Urinary bladder (tissue), 4 donors: ENCODE results near the gene ST6GALNAC3. TPM values are rescaled to one million over a fixed set of nuclear protein-coding genes. Genes with fewer than 3 reads are reported as not detected.

ENCODE experiments used
- DNase-seq: peaks from one replicate; pipeline ENCODE4 v3.0.0-alpha.2; 2015; ENCODE audit errors: extremely low spot score
- H3K27ac ChIP-seq: one replicate; pipeline ENCODE4 v1.5.1; 2013; ENCODE audit warnings: low read depth, mild to moderate bottlenecking, moderate library complexity
- H3K36me3 ChIP-seq: one replicate; pipeline ENCODE4 v1.6.1; 2013; ENCODE audit warnings: mild to moderate bottlenecking, moderate library complexity; ENCODE audit not compliant: insufficient read depth
- H3K4me1 ChIP-seq: one replicate; pipeline ENCODE4 v1.6.1; 2013; ENCODE audit warnings: mild to moderate bottlenecking, moderate library complexity; ENCODE audit not compliant: insufficient read depth
- H3K4me3 ChIP-seq: one replicate; pipeline ENCODE4 v1.5.1; 2013; ENCODE audit warnings: low read depth, low read length
- WGBS: extraction: QIAGEN DNeasy Blood & Tissue Kit; methylation state at CpG from one replicate; pipeline ENCODE4 v1.1.7; 2013; 5-methylcytosine and 5-hydroxymethylcytosine counted together
- polyA plus RNA-seq: library from polyadenylated mRNA; stranded (reverse); fragments of 200-250 nt; gene quantifications from one replicate; pipeline ENCODE4 v1.2.3, GENCODE V29; 2013
- total RNA-seq: library from RNA; depleted of rRNA; stranded (reverse); fragments of >200 nt; gene quantifications from one replicate; pipeline ENCODE4 v1.2.3, GENCODE V29; 2014
- donor health status: healthy with polysubstance abuse.
- donor health status: healthy.

The ST6GALNAC3 gene
- total and polyA plus RNA-seq, 2 donors = 5.1 to 39.1 TPM

- no peaks in the 10 kb centered on the region for H3K4me1 ChIP-seq
- H3K4me3 ChIP-seq = no peak overlapping the region
Observed at GRCh38 chr1:76492752-76493430, 418.3 kb downstream of the ST6GALNAC3 start.

GRCh38 chr1:76494807-76495206 lies 420.3 kb downstream of the ST6GALNAC3 start:
- DNase-seq = no peak
- no peak overlapping the region for H3K4me3 ChIP-seq
- H3K27ac ChIP-seq = no peak overlapping the region
- H3K36me3 ChIP-seq = no peaks in the 10 kb centered on the region
- no peaks in the 10 kb centered on the region for H3K4me1 ChIP-seq

More at GRCh38 chr1:76492752-76493430, 418.3 kb downstream of the ST6GALNAC3 start:
- H3K27ac ChIP-seq = no peak overlapping the region
- no peaks in the 10 kb centered on the region for H3K36me3 ChIP-seq
- no peak for DNase-seq

GRCh38 chr1:76496871-76497270 lies 422.3 kb downstream of the ST6GALNAC3 start:
- no peak for DNase-seq
- no peaks in the 10 kb centered on the region for H3K36me3 ChIP-seq
- 69% methylated on average over 3 of the region's 3 CpGs for WGBS
- H3K27ac ChIP-seq = no peak overlapping the region
- no peak overlapping the region for H3K4me3 ChIP-seq
- no peaks in the 10 kb centered on the region for H3K4me1 ChIP-seq

- Histone ChIP-seq H3K4me1 (no peaks in the 10 kb centered on the region), H3K4me3 (no peak overlapping the region), H3K36me3 (no peaks in the 10 kb centered on the region), H3K27ac (no peak overlapping the region)
- no peak for DNase-seq
Observed at GRCh38 chr1:76500116-76500515, 425.6 kb downstream of the ST6GALNAC3 start.

- Histone ChIP-seq H3K27ac (no peak overlapping the region), H3K36me3 (no peaks in the 10 kb centered on the region), H3K4me1 (no peaks in the 10 kb centered on the region), H3K4me3 (no peak overlapping the region)
- WGBS = 34% methylated on average over 2 of the region's 2 CpGs
- no peak for DNase-seq
Observed at GRCh38 chr1:76501136-76501535, 426.6 kb downstream of the ST6GALNAC3 start.

GRCh38 chr1:76501586-76502219 lies 427.2 kb downstream of the ST6GALNAC3 start:
- no peak overlapping the region for H3K4me3 ChIP-seq
- H3K4me1 ChIP-seq = no peaks in the 10 kb centered on the region
- no peak for DNase-seq
- WGBS = 72% methylated on average over 7 of the region's 7 CpGs
- no peak overlapping the region for H3K27ac ChIP-seq
- H3K36me3 ChIP-seq = no peaks in the 10 kb centered on the region

- Histone ChIP-seq H3K4me3 (no peak overlapping the region), H3K4me1 (no peaks in the 10 kb centered on the region), H3K36me3 (no peaks in the 10 kb centered on the region), H3K27ac (no peak overlapping the region)
- WGBS = 94% methylated on average over 3 of the region's 3 CpGs
- DNase-seq = no peak
Observed at GRCh38 chr1:76503100-76503499, 428.6 kb downstream of the ST6GALNAC3 start.

- no peak for DNase-seq
- Histone ChIP-seq H3K4me3 (no peak overlapping the region), H3K27ac (no peak overlapping the region), H3K36me3 (no peaks in the 10 kb centered on the region), H3K4me1 (no peaks in the 10 kb centered on the region)
- 78% methylated on average over 2 of the region's 2 CpGs for WGBS
Observed at GRCh38 chr1:76503736-76504135, 429.2 kb downstream of the ST6GALNAC3 start.

GRCh38 chr1:76507376-76507775 lies 432.8 kb downstream of the ST6GALNAC3 start:
- 94% methylated on average over 3 of the region's 3 CpGs for WGBS
- no peak for DNase-seq
- no peak overlapping the region for H3K4me3 ChIP-seq
- H3K36me3 ChIP-seq = no peaks in the 10 kb centered on the region
- no peaks in the 10 kb centered on the region for H3K4me1 ChIP-seq
- no peak overlapping the region for H3K27ac ChIP-seq

GRCh38 chr1:76508871-76509270 lies 434.3 kb downstream of the ST6GALNAC3 start:
- Histone ChIP-seq H3K4me1 (no peaks in the 10 kb centered on the region), H3K36me3 (no peaks in the 10 kb centered on the region), H3K4me3 (no peak overlapping the region), H3K27ac (no peak overlapping the region)
- 89% methylated on average over 3 of the region's 3 CpGs for WGBS
- no peak for DNase-seq

GRCh38 chr1:76510672-76511557 lies 436.4 kb downstream of the ST6GALNAC3 start:
- WGBS = 69% methylated on average over 7 of the region's 7 CpGs
- no peak overlapping the region for H3K4me3 ChIP-seq
- DNase-seq = no peak
- H3K4me1 ChIP-seq = no peaks in the 10 kb centered on the region
- H3K27ac ChIP-seq = no peak overlapping the region
- H3K36me3 ChIP-seq = no peaks in the 10 kb centered on the region

- H3K36me3 ChIP-seq = no peaks in the 10 kb centered on the region
- no peak overlapping the region for H3K4me3 ChIP-seq
- no peak overlapping the region for H3K27ac ChIP-seq
- DNase-seq = no peak
- H3K4me1 ChIP-seq = no peaks in the 10 kb centered on the region
- 64% methylated on average over 5 of the region's 5 CpGs for WGBS
Observed at GRCh38 chr1:76511558-76512179, 437.1 kb downstream of the ST6GALNAC3 start.

- Histone ChIP-seq H3K4me3 (no peak overlapping the region), H3K27ac (no peak overlapping the region), H3K4me1 (no peaks in the 10 kb centered on the region), H3K36me3 (no peaks in the 10 kb centered on the region)
- no peak for DNase-seq
- WGBS = 83% methylated on average over 3 of the region's 3 CpGs
Observed at GRCh38 chr1:76530953-76531352, 456.4 kb downstream of the ST6GALNAC3 start.
